ENCODE measurements around the gene PARP8.

- TF ChIP-seq, protein P1, sequence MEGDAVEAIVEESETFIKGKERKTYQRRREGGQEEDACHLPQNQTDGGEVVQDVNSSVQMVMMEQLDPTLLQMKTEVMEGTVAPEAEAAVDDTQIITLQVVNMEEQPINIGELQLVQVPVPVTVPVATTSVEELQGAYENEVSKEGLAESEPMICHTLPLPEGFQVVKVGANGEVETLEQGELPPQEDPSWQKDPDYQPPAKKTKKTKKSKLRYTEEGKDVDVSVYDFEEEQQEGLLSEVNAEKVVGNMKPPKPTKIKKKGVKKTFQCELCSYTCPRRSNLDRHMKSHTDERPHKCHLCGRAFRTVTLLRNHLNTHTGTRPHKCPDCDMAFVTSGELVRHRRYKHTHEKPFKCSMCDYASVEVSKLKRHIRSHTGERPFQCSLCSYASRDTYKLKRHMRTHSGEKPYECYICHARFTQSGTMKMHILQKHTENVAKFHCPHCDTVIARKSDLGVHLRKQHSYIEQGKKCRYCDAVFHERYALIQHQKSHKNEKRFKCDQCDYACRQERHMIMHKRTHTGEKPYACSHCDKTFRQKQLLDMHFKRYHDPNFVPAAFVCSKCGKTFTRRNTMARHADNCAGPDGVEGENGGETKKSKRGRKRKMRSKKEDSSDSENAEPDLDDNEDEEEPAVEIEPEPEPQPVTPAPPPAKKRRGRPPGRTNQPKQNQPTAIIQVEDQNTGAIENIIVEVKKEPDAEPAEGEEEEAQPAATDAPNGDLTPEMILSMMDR (IDR thresholded peaks at IDR 0.05), result no peak
- TF ChIP-seq POLR2A (IDR thresholded peaks at IDR 0.05), result no peak
Measured at GRCh38 chr5:50759526-50760270, 93.3 kb downstream of the PARP8 start.
